IPS-18c (cell line): ENCODE results near the gene LRRC43.

Experiments used
- H3K4me3 ChIP-seq: 2 replicates; pipeline ENCODE4 v1.7.0; 2013; ENCODE audit warnings: low read depth, mild to moderate bottlenecking, low read length, moderate library complexity; ENCODE audit not compliant: insufficient read depth
- H3K9me3 ChIP-seq: one replicate; pipeline ENCODE4 v1.6.1; 2013; ENCODE audit warnings: mild to moderate bottlenecking, low read length, moderate library complexity; ENCODE audit not compliant: control insufficient read depth, insufficient read depth

LRRC43 gene

GRCh38 chr12:122147514-122148290, 35.2 kb upstream of the LRRC43 start:
- peaks cover 10% of the 10 kb centered on the region for H3K9me3 ChIP-seq
- H3K4me3 ChIP-seq: no peak overlapping the region

- Histone ChIP-seq H3K4me3 (no peak overlapping the region), H3K9me3 (peaks cover 2% of the 10 kb centered on the region)
These were observed 34.3 kb upstream of the LRRC43 start for GRCh38 chr12:122148657-122149056.

- H3K4me3 ChIP-seq: no peak overlapping the region
- H3K9me3 ChIP-seq: peaks cover 2% of the 10 kb centered on the region
These were observed 32.7 kb upstream of the LRRC43 start for GRCh38 chr12:122150127-122150681.

- H3K4me3 ChIP-seq: no peak overlapping the region
- H3K9me3 ChIP-seq: no peaks in the 10 kb centered on the region
These were observed 30.2 kb upstream of the LRRC43 start for GRCh38 chr12:122152754-122153153.

- Histone ChIP-seq H3K4me3 (no peak overlapping the region), H3K9me3 (no peaks in the 10 kb centered on the region)
These were observed 27.2 kb upstream of the LRRC43 start for GRCh38 chr12:122155705-122156104.

- Histone ChIP-seq H3K9me3 (no peaks in the 10 kb centered on the region), H3K4me3 (no peak overlapping the region)
These were observed 24.1 kb upstream of the LRRC43 start for GRCh38 chr12:122158700-122159285.

- Histone ChIP-seq H3K9me3 (no peaks in the 10 kb centered on the region), H3K4me3 (no peak overlapping the region)
These were observed 23.0 kb upstream of the LRRC43 start for GRCh38 chr12:122159882-122160281.

- no peak overlapping the region for H3K4me3 ChIP-seq
- no peaks in the 10 kb centered on the region for H3K9me3 ChIP-seq
These were observed 22.2 kb upstream of the LRRC43 start for GRCh38 chr12:122160761-122161160.

- H3K4me3 ChIP-seq: no peak overlapping the region
- no peaks in the 10 kb centered on the region for H3K9me3 ChIP-seq
These were observed 21.2 kb upstream of the LRRC43 start for GRCh38 chr12:122161682-122162081.

- H3K4me3 ChIP-seq: no peak overlapping the region
- H3K9me3 ChIP-seq: no peaks in the 10 kb centered on the region
These were observed 19.9 kb upstream of the LRRC43 start for GRCh38 chr12:122162976-122163375.

- no peak overlapping the region for H3K4me3 ChIP-seq
- no peaks in the 10 kb centered on the region for H3K9me3 ChIP-seq
These were observed 16.2 kb upstream of the LRRC43 start for GRCh38 chr12:122166422-122167349.

GRCh38 chr12:122167356-122167925, 15.5 kb upstream of the LRRC43 start:
- Histone ChIP-seq H3K4me3 (no peak overlapping the region), H3K9me3 (no peaks in the 10 kb centered on the region)

- Histone ChIP-seq H3K4me3 (no peak overlapping the region), H3K9me3 (no peaks in the 10 kb centered on the region)
These were observed 14.4 kb upstream of the LRRC43 start for GRCh38 chr12:122168492-122168891.

GRCh38 chr12:122171399-122171798, 11.5 kb upstream of the LRRC43 start:
- Histone ChIP-seq H3K4me3 (no peak overlapping the region), H3K9me3 (no peaks in the 10 kb centered on the region)

- Histone ChIP-seq H3K4me3 (no peak overlapping the region), H3K9me3 (no peaks in the 10 kb centered on the region)
These were observed 10.5 kb upstream of the LRRC43 start for GRCh38 chr12:122172262-122172939.

- Histone ChIP-seq H3K9me3 (no peaks in the 10 kb centered on the region), H3K4me3 (no peak within 1 kb of the TSS)
These were observed 8.6 kb upstream of the LRRC43 start, which contains the start of gene IL31 for GRCh38 chr12:122174155-122174845. Gene IL31 (minus strand): TSS chr12:122174221. CDS start chr12:122174172, 49 bp downstream.
